OCI-LY7 (cell line): ENCODE results near the gene PSMD13. TPM values are rescaled to one million over a fixed set of nuclear protein-coding genes. Genes with fewer than 3 reads are reported as not detected.

Experiments used
- BruUV-seq: library from RNA; stranded (reverse); fragments of 400-500 nt; replicated peaks from 2 replicates; lab custom pipeline; 2021; lab: Mats Ljungman, UMichigan
- CTCF ChIA-PET: fragments of 300-600 bp; sonication (Branson Sonifier 250); formaldehyde crosslinking; loops from one replicate; lab custom pipeline; 2022; ENCODE audit warnings: antibody characterized with exemption; ENCODE audit not compliant: unreplicated experiment; lab: Charles Lee
- POLR2A ChIA-PET: fragments of 300-600 bp; sonication (Branson Sonifier 250); formaldehyde crosslinking; loops from one replicate; lab custom pipeline; 2022; ENCODE audit warnings: antibody characterized with exemption; lab: Charles Lee
- DNase-seq: peaks from one replicate; pipeline ENCODE4 v3.0.0-alpha.2; 2015; ENCODE audit warnings: low spot score
- H2AFZ ChIP-seq: fragments of 200-600 bp; sonication (generic), shearing (Covaris generic); 2 replicates; pipeline ENCODE4 v1.6.1; 2014; ENCODE audit warnings: mild to moderate bottlenecking, antibody characterized with exemption, low read length, moderate library complexity
- H3K27ac ChIP-seq: fragments of 200-600 bp; sonication (generic); 2 replicates; pipeline ENCODE4 v1.5.1; 2014; ENCODE audit warnings: mixed run types, low read depth, mild to moderate bottlenecking, moderate library complexity, low read length, inconsistent platforms; ENCODE audit not compliant: poor library complexity, severe bottlenecking
- H3K36me3 ChIP-seq: fragments of 200-600 bp; sonication (generic); 2 replicates; pipeline ENCODE4 v1.6.1; 2014; ENCODE audit warnings: mild to moderate bottlenecking, antibody characterized with exemption, low read length, moderate library complexity, mixed read lengths; ENCODE audit not compliant: insufficient read depth
- H3K4me1 ChIP-seq: fragments of 200-600 bp; sonication (generic); 2 replicates; pipeline ENCODE4 v1.5.1; 2014; ENCODE audit warnings: mild to moderate bottlenecking, low read length; ENCODE audit not compliant: insufficient read depth, poor library complexity, severe bottlenecking
- H3K4me2 ChIP-seq: fragments of 200-600 bp; sonication (generic); 2 replicates; pipeline ENCODE4 v1.6.1; 2014; ENCODE audit warnings: mild to moderate bottlenecking, low read length
- H3K4me3 ChIP-seq: fragments of 200-600 bp; sonication (generic); 2 replicates; pipeline ENCODE4 v1.5.1; 2014; ENCODE audit warnings: mild to moderate bottlenecking, low read depth, low read length; ENCODE audit not compliant: poor library complexity, severe bottlenecking
- H3K79me2 ChIP-seq: fragments of 200-600 bp; sonication (generic); 2 replicates; pipeline ENCODE4 v1.6.1; 2016; ENCODE audit warnings: low read depth, mild to moderate bottlenecking, low read length, moderate library complexity, mixed read lengths; ENCODE audit not compliant: insufficient read depth
- H3K9me2 ChIP-seq: fragments of 200-600 bp; sonication (generic); 2 replicates; pipeline ENCODE4 v1.6.1; 2016; ENCODE audit warnings: mild to moderate bottlenecking, low read length, mixed read lengths; ENCODE audit not compliant: insufficient read depth
- H3K9me3 ChIP-seq: fragments of 200-600 bp; sonication (generic); 2 replicates; pipeline ENCODE4 v1.6.1; 2014; ENCODE audit warnings: mild to moderate bottlenecking, mixed run types, low read length, mixed read lengths
- H4K20me1 ChIP-seq: fragments of 200-600 bp; sonication (generic); 2 replicates; pipeline ENCODE4 v1.6.1; 2014; ENCODE audit warnings: mild to moderate bottlenecking, antibody characterized with exemption, low read length, moderate library complexity, mixed read lengths; ENCODE audit not compliant: insufficient read depth
- CTCF ChIP-seq: fragments of 200-600 bp; sonication (generic); conservative IDR thresholded peaks from 2 replicates; pipeline ENCODE4 v1.5.1; 2014; ENCODE audit warnings: mild to moderate bottlenecking, antibody characterized with exemption, low read length, moderate library complexity, mixed read lengths
- EZH2phosphoT487 ChIP-seq: fragments of 200-600 bp; sonication (generic); IDR thresholded peaks from 2 replicates; pipeline ENCODE4 v1.6.1; 2018; ENCODE audit warnings: low read depth, borderline replicate concordance, mild to moderate bottlenecking, mixed run types, antibody characterized with exemption, low read length, moderate library complexity, mixed read lengths
- intact Hi-C: fragments of 100-400 bp; cut with micrococcal nuclease; formaldehyde crosslinking; loops from one replicate; pipeline ENCODE4 v1.10.0; 2022; ENCODE audit not compliant: unreplicated experiment
- total RNA-seq, 2 experiments: library from RNA; depleted of rRNA in 1 of 2; stranded (reverse); fragments of >200 nt in 1 of 2; shearing (Covaris generic) in 1 of 2; gene quantifications; 2 replicates each; pipeline ENCODE4 v1.2.3, GENCODE V29; 2014 to 2022

Gene PSMD13
- total RNA-seq, 2 experiments from 2014 or later: 146 to 154 TPM

DNA sequence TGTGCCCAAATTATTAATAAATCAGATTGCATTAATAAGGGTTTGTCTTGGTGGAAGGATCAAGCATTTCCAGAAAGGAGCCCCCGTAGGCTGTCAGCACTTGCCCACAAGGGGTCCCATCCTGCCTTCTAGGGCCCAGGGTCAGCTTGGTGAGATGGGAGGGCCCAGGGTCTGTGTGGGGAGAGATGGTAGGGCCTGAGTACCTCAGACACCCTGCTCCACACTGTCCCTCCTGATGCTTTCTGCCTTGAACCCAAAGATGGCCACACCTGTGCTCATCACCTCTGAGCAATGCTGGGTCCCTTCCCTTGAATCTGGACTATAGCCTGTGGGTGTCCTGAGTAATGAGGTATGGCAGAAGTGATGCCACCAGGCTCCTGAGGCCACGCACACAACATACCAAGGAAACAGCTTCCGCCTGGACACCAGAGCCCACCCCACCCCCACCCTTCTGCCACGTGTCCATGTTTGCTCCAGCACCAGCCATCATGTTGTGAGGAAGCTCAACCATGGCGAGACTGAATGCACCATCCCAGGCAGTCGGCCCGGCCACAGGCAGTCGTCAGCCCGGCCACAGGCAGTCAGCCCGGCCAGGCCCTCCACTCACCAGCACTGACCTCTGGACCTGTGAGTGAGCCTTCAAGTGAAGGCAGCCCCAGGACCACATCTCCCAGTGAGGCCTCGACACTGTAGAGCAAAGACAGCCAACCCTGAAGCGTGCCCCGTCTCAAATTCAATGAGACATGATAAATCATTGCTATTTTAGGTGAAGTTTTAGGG lies 36.4 kb upstream of the PSMD13 start:
- Histone ChIP-seq H4K20me1 (no peaks in the 10 kb centered on the region), H3K4me1 (peaks cover 1% of the 10 kb centered on the region), H3K9me2 (no peaks in the 10 kb centered on the region), H3K36me3 (peaks cover 23% of the 10 kb centered on the region; the same call in 1 of the 2 replicates), H3K79me2 (no peaks in the 10 kb centered on the region), H3K9me3 (no peaks in the 10 kb centered on the region), H3K4me3 (no peak overlapping the region), H3K4me2 (no peak overlapping the region), H3K27ac (no peak overlapping the region), H2AFZ (no peak overlapping the region)
- POLR2A ChIA-PET: no interaction called here
- no TSS peak for BruUV-seq
- TF ChIP-seq CTCF (no peak), EZH2phosphoT487 (no peak)
- CTCF ChIA-PET: no interaction called here
- DNase-seq: no peak
- intact Hi-C loops: no loop called here

DNA sequence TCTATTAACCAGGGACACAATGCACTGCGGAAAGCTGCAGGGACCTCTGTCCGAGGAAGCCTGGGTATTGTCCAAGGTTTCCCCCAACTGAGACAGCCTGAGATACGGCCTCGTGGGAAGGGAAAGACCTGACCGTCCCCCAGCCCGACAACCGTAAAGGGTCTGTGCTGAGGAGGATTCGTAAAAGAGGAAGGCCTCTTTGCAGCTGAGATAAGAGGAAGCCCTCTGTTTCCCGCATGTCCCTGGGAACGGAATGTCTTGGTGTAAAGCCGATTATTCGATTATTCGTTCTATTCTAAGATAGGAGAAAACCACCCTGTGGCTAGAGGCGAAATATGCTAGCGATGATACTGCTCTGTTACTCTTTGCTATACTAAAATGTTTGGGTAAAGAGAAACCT lies 34.8 kb upstream of the PSMD13 start:
- Histone ChIP-seq H3K9me2 (no peaks in the 10 kb centered on the region), H2AFZ (no peak overlapping the region), H3K9me3 (no peaks in the 10 kb centered on the region), H3K27ac (no peak overlapping the region), H3K4me2 (no peak overlapping the region), H3K36me3 (peaks cover 26% of the 10 kb centered on the region; the same call in 1 of the 2 replicates), H4K20me1 (no peaks in the 10 kb centered on the region), H3K4me3 (no peak overlapping the region), H3K79me2 (peaks cover 11% of the 10 kb centered on the region), H3K4me1 (peaks cover 12% of the 10 kb centered on the region)
- TF ChIP-seq EZH2phosphoT487: no peak
- TF ChIP-seq CTCF: no peak
- no TSS peak for BruUV-seq
- intact Hi-C loops: no loop called here
- DNase-seq: no peak
- ChIA-PET POLR2A (no interaction called here), CTCF (no interaction called here)

DNA sequence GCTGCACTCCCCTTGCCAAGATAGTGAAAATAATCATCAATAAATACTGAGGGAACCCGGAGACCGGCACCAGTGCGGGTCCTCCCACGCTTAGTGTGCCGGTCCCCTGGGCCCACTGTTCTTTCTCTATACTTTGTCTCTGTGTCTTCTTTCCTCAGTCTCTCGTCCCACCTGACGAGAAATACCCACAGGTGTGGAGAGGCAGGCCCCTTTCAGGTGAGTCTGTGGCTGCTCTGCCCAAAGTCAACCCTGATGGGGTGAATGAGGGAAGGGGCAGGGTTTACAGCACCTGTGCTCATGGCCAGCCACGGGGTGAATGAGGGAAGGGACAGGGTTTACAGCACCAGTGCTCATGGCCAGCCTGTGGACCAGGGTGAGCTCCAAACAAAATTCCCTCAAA lies 34.3 kb upstream of the PSMD13 start:
- TF ChIP-seq CTCF: no peak
- no peak for TF ChIP-seq EZH2phosphoT487
- Histone ChIP-seq H3K36me3 (peaks cover 26% of the 10 kb centered on the region; the same call in 1 of the 2 replicates), H3K4me2 (no peak overlapping the region), H3K4me3 (no peak overlapping the region), H3K9me3 (no peaks in the 10 kb centered on the region), H4K20me1 (no peaks in the 10 kb centered on the region), H2AFZ (no peak overlapping the region), H3K4me1 (peaks cover 12% of the 10 kb centered on the region), H3K27ac (no peak overlapping the region), H3K79me2 (peaks cover 11% of the 10 kb centered on the region), H3K9me2 (no peaks in the 10 kb centered on the region)
- POLR2A ChIA-PET: interaction anchor here (0.6 to 0.7 kb wide), 2 partner anchors 127 to 641 kb away, joined by 4 read pairs; no protein-coding TSS in a partner anchor
- no TSS peak for BruUV-seq
- no peak for DNase-seq
- CTCF ChIA-PET: no interaction called here
- intact Hi-C loops: no loop called here
